Spleen (tissue), 7 donors: Measurements from ENCODE around the gene EIF3F.

Experiments used
- POLR2A ChIP-seq, 3 donors: fragments of 450-650 bp; IDR thresholded peaks; one replicate each; pipeline ENCODE4 v1.5.1; 2017; ENCODE audit warnings: antibody characterized with exemption in 3 of 3, mild to moderate bottlenecking in 1 of 3
- TF ChIP-seq, protein P1 (sequence below), 11 experiments: fragments of 200-600 bp in 7 of 11; fragments of 450-650 bp in 4 of 11; sonication (generic) in 4 of 11; IDR thresholded peaks in 8 of 11; conservative IDR thresholded peaks in 3 of 11; 1 replicate in 7 of 11; 2 replicates in 4 of 11; pipeline versions ENCODE4 v1.4.0 to v1.8.0; 2016 to 2021; ENCODE audit warnings: antibody characterized with exemption in 11 of 11, inconsistent platforms in 4 of 11, mild to moderate bottlenecking in 1 of 11
- donor health status: DM: no; HTN: no; CAD: no; lungs with moderate emphysema.
- donor health status: DM: no; HTN: no; CAD: no.
- donor health status: DM: no; HTN: no; CAD: no.

DNA sequence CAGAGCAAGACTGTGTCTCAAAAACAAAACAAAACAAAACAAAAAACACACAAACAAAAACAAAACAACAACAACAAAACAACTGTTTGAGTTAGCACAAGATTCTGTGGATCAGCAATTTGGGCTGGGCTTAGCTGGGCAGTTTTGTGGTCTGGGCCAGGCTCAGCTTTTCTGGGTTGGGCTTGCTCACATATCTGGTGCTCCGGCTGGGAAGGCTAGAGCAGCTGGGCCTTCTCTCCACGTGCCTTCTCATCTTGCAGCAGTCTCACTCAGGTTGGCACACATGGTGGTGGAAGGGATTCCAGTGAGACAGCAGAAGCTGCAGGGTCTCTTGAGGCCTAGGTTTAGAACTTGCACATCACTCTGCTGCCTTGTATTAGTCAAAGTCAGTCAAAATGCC, 35.7 kb downstream of the EIF3F start:
- TF ChIP-seq, protein P1, sequence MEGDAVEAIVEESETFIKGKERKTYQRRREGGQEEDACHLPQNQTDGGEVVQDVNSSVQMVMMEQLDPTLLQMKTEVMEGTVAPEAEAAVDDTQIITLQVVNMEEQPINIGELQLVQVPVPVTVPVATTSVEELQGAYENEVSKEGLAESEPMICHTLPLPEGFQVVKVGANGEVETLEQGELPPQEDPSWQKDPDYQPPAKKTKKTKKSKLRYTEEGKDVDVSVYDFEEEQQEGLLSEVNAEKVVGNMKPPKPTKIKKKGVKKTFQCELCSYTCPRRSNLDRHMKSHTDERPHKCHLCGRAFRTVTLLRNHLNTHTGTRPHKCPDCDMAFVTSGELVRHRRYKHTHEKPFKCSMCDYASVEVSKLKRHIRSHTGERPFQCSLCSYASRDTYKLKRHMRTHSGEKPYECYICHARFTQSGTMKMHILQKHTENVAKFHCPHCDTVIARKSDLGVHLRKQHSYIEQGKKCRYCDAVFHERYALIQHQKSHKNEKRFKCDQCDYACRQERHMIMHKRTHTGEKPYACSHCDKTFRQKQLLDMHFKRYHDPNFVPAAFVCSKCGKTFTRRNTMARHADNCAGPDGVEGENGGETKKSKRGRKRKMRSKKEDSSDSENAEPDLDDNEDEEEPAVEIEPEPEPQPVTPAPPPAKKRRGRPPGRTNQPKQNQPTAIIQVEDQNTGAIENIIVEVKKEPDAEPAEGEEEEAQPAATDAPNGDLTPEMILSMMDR (IDR thresholded peaks at IDR 0.05 in 8 of 11, conservative IDR thresholded peaks at IDR 0.05 in 3 of 11): no peak
- no peak for TF ChIP-seq POLR2A (IDR thresholded peaks at IDR 0.05)
